Raji (cell line): ENCODE results near the gene MMP24.

ENCODE experiments used
- POLR2A ChIP-seq: IDR thresholded peaks from 2 replicates; pipeline ENCODE4 v1.6.1; 2011; ENCODE audit warnings: low read depth, low read length, control low read depth; ENCODE audit not compliant: insufficient read depth

MMP24 gene

GRCh38 chr20:35303735-35304491 lies 77.4 kb downstream of the MMP24 start:
- TF ChIP-seq POLR2A = no peak

- TF ChIP-seq POLR2A = no peak
Observed at GRCh38 chr20:35304956-35305355, 78.5 kb downstream of the MMP24 start.

- no peak for TF ChIP-seq POLR2A
Observed at GRCh38 chr20:35305682-35306556, 79.4 kb downstream of the MMP24 start.

GRCh38 chr20:35306931-35307517 lies 80.5 kb downstream of the MMP24 start:
- TF ChIP-seq POLR2A = no peak

- no peak for TF ChIP-seq POLR2A
Observed at GRCh38 chr20:35307666-35308653, 81.5 kb downstream of the MMP24 start.

- no peak for TF ChIP-seq POLR2A
Observed at GRCh38 chr20:35311409-35311808, 84.9 kb downstream of the MMP24 start.

- TF ChIP-seq POLR2A = no peak
Observed at GRCh38 chr20:35311822-35312221, 85.3 kb downstream of the MMP24 start.

- no peak for TF ChIP-seq POLR2A
Observed at GRCh38 chr20:35312318-35312717, 85.8 kb downstream of the MMP24 start.

GRCh38 chr20:35314816-35315631 lies 88.5 kb downstream of the MMP24 start:
- no peak for TF ChIP-seq POLR2A

GRCh38 chr20:35316086-35316485 lies 89.6 kb downstream of the MMP24 start:
- TF ChIP-seq POLR2A = no peak

GRCh38 chr20:35317416-35318210 lies 91.1 kb downstream of the MMP24 start:
- no peak for TF ChIP-seq POLR2A

GRCh38 chr20:35318502-35319157 lies 92.1 kb downstream of the MMP24 start:
- no peak for TF ChIP-seq POLR2A
